Nasal cavity respiratory epithelium epithelial cell of viscerocranial mucosa (primary cell): ENCODE data around the gene SAMD15. TPM values are rescaled to one million over a fixed set of nuclear protein-coding genes. Genes with fewer than 3 reads are reported as not detected.

Experiments used
- total RNA-seq: library from RNA; depleted of rRNA; stranded (reverse); fragments of >200 nt; gene quantifications from 2 replicates; pipeline ENCODE4 v1.2.3, GENCODE V29; 2014

The SAMD15 gene
- under 0.01 and 0.21 TPM in 2 replicates for total RNA-seq

DNA sequence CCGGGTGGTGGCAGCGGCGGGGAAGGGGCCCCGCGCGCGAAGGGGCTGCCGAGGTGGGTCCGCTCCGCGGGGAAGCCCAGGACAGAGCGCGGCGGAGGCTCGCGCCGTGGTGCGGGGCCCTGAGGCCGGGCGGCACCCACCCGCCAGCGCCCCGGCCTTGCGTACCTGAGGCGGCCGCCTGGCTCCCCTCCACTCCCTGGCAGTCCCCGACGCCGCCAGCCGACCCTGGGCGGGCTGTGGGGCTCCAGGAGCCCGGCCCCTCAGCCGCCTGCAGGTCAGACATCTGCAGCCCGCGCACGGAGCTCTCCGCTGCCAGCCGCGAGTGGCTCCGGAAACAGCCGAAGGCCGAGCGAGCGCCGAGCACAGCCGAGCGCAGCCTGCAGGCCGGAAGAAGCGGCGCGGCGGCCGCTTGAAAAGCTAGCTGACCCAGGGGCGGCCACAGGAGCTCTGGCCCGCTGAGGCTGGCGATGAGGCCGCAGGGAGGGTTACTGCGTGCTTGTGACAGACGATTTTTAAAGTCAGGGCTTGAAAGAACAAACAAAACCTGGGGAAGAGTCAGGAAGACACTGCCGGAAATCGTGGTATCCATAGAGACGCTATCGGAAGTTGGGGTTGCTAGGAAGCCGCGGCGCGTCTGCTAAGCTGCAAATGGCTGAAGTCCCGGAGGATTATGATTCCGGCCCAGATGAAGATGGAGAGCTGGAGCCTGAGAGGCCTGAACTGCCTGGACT, at the start of gene SAMD15, which contains the start of gene TMED8:
SAMD15 (plus strand) TSS at position 609 of the 731 bp plus-strand sequence; CDS start at position 649, 40 bp downstream.
TMED8 (minus strand) TSS at position 324 of the 731 bp plus-strand sequence; CDS start at position 283, 41 bp downstream.

DNA sequence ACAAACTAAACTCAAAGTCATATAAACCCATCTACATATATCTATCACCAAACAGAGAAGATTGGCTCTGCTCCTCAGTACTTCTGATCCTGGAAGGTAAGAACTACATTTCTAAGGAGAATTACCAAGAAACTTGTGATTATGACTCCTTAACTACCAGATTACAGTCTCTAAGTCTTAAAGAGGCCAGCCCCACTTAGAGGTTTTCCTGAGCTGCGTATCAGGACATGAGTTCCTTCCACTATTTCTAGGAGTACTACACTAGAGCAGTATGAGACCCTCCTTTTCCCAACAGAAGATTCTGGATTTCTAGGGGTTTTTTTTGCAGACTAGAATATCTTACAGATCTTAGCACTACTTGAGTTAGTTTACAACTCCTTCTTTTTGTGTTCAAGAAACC, 46.2 kb downstream of the SAMD15 start, which contains the start of gene NOXRED1:
NOXRED1 (minus strand) TSS at position 101 of the 400 bp plus-strand sequence. CDS start 634 bp downstream, outside the sequence.

Other genes with a start within 250 kb of the SAMD15 start
- not detected in 2 replicates for gene ZDHHC22, start 235.6 kb upstream of the SAMD15 start, total RNA-seq
- gene TMEM63C, start 195.6 kb upstream of the SAMD15 start, total RNA-seq: 1.4 and 7.9 TPM in 2 replicates
- 0.07 TPM in 1 of 2 replicates, not detected in the other for gene NGB, start 106.2 kb upstream of the SAMD15 start, total RNA-seq
- gene POMT2, start 56.5 kb upstream of the SAMD15 start, total RNA-seq: 11.6 and 20.7 TPM in 2 replicates
- gene GSTZ1, start 56.3 kb upstream of the SAMD15 start, total RNA-seq: 19.6 and 42.4 TPM in 2 replicates
- gene TMED8, start 285 bp upstream of the SAMD15 start, total RNA-seq: 8.5 and 12.2 TPM in 2 replicates
- gene NOXRED1, start 46.1 kb downstream of the SAMD15 start, total RNA-seq: 0.34 and 0.50 TPM in 2 replicates
- gene VIPAS39, start 80.2 kb downstream of the SAMD15 start, total RNA-seq: 20.2 and 20.3 TPM in 2 replicates
- 129 and 186 TPM in 2 replicates for gene AHSA1, start 80.7 kb downstream of the SAMD15 start, total RNA-seq
- gene ISM2, start 121.4 kb downstream of the SAMD15 start, total RNA-seq: under 0.01 and 0.07 TPM in 2 replicates
- 22.9 and 38.2 TPM in 2 replicates for gene SPTLC2, start 239.3 kb downstream of the SAMD15 start, total RNA-seq